GM13976 (cell line): ENCODE results near the gene CAPN10.

Experiments used
- DNase-seq: peaks from one replicate; pipeline ENCODE4 v3.0.0; 2012; ENCODE audit warnings: low spot score
- in situ Hi-C: fragments of 300-500 bp; cut with MboI; formaldehyde crosslinking; loops from one replicate; pipeline ENCODE4 v1.12.0; 2022; ENCODE audit warnings: low sequenced_read_pairs, mixed read lengths, inconsistent platforms; ENCODE audit not compliant: unreplicated experiment
- TF ChIP-seq, protein P1 (sequence below): IDR thresholded peaks from 2 replicates; pipeline ENCODE4 v1.5.1; 2012; ENCODE audit warnings: borderline replicate concordance, mild to moderate bottlenecking; ENCODE audit not compliant: insufficient read depth; ENCODE audit errors: extremely low read depth, missing control alignments, control extremely low read depth

CAPN10 gene

DNA sequence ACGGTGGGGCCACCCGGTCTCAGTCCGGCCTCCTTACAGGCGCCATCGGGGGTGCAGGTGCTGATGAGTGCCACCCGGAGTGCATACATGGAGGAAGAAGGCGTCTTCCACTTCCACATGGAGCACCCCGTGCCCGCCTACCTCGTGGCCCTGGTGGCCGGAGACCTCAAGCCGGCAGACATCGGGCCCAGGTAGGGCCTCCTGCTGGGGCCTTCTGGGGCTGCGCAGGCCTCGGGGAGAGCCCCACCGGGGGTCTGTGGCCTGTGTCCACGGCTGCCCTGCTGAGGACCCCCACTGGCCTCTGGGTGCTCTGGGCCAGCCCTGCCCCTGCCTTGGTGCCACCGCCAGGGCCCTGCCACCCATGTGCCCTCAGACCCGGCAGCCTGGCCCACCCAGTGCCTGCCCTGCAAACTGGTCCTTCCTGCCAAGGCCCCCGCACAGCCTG, 13.4 kb upstream of the CAPN10 start:
- in situ Hi-C loops: no loop called here
- TF ChIP-seq, protein P1, sequence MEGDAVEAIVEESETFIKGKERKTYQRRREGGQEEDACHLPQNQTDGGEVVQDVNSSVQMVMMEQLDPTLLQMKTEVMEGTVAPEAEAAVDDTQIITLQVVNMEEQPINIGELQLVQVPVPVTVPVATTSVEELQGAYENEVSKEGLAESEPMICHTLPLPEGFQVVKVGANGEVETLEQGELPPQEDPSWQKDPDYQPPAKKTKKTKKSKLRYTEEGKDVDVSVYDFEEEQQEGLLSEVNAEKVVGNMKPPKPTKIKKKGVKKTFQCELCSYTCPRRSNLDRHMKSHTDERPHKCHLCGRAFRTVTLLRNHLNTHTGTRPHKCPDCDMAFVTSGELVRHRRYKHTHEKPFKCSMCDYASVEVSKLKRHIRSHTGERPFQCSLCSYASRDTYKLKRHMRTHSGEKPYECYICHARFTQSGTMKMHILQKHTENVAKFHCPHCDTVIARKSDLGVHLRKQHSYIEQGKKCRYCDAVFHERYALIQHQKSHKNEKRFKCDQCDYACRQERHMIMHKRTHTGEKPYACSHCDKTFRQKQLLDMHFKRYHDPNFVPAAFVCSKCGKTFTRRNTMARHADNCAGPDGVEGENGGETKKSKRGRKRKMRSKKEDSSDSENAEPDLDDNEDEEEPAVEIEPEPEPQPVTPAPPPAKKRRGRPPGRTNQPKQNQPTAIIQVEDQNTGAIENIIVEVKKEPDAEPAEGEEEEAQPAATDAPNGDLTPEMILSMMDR: no peak
- no peak for DNase-seq

DNA sequence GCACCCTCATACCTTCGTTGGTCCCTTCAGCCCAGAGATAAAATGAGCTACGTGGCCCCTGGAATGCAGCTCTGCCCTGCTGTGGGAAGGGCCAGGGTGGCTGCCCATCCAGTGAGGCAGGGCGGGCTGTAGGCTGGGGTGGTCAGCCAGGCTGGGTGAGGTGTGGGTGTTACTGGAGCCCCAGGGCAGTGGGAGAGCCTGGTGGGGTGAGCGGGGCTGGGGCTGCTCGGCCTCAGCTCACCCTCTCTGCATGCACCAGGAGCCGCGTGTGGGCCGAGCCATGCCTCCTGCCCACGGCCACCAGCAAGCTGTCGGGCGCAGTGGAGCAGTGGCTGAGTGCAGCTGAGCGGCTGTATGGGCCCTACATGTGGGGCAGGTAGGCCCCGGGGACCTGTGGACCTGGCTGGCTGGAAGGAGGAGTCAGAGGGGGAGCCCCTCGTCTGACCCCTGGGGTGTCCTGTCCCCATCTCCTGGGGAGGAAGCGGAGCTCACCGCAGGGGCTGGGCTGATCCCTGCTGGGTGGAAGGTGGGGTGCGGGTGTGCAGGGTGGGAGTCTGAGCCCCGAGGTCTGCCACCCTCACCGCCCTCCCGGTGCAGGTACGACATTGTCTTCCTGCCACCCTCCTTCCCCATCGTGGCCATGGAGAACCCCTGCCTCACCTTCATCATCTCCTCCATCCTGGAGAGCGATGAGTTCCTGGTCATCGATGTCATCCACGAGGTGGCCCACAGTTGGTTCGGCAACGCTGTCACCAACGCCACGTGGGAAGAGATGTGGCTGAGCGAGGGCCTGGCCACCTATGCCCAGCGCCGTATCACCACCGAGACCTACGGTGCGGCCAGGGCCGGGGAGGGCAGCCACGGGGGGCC, 12.8 kb upstream of the CAPN10 start:
- in situ Hi-C loops: no loop called here
- TF ChIP-seq, protein P1: no peak
- DNase-seq: no peak

DNA sequence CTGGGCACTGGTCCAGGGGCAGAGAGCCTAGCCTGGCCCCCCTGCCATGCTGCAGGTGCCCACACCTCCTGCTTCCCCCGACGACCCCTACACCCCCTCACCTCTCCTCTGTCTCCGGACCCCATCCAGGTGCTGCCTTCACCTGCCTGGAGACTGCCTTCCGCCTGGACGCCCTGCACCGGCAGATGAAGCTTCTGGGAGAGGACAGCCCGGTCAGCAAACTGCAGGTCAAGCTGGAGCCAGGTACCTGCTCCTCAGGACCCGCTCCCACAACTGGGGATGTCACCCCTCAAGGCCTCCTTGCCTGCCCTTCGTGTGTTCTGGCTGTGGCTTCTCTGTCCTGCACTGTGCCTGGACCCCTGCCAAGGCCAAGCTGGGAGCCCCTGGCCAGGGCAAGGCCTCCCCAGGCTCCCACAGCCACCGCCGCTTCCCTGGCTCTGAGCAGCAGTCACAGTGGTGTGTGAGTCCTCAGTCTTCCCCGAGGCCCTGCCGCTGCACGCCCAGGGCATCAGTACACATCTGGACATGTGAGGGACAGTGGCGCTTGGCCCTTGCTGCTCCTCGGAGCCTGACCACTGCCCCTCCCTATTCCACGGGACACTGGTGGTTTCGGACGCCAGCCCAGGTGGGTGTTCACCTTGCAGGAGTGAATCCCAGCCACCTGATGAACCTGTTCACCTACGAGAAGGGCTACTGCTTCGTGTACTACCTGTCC, 12.0 kb upstream of the CAPN10 start:
- TF ChIP-seq, protein P1: no peak
- in situ Hi-C loops: no loop called here
- no peak for DNase-seq

DNA sequence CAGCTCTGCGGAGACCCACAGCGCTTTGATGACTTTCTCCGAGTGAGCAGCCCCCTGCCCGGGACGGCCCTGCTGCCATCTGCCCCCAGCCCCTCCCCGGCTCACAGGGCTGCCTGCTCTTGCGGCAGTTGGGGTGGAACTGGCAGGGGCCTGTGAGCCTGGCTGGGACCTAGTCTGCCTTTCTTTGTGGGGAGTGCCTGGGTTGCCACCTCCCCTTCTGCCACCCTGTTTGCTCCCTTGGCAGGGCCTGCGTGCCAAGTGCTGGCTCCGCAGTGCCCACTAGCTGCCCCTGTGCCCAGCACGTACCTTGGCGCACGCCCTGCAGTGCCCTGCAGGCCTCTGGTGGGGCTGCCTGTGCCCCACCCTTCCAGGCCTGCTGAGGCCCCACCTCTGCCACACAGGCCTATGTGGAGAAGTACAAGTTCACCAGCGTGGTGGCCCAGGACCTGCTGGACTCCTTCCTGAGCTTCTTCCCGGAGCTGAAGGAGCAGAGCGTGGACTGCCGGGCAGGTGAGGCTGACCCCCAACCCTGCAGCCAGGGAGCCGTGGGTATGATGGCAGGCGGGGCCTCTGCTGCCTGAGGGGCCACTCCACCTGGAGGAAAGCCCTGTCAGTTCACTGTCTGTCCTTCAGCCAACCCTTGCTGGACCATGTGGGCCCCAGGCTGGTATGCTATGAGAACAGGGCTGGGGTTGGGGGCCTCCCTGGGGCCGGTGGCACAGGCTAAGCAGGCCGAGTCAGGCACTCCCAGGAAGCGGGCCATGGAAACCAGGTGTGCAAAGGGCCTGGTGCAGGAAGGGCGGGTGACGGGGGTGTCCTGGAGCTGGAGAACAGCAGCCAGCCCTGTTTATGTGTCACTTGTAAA, 11.2 kb upstream of the CAPN10 start:
- TF ChIP-seq, protein P1: no peak
- no peak for DNase-seq
- in situ Hi-C loops: no loop called here

DNA sequence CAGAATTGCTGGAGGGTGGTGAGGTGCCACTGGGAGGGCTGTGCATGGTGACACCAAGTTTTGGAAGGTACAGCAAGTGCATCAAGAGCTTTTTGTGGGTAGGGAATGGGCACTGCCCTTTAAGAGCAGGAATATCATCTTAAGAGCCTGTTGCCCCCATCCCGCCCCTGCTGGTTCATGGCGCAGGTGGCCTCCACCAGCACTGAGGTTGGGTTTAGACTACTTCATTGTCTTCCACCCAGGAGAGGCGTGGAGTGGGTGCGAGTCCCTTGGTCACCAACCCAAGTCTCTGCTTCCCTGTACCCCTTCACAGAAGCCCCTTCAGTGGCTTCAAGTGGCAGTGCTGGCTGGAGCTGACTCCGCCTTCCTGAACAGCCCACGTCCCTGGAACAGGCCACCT, 10.5 kb upstream of the CAPN10 start:
- TF ChIP-seq, protein P1: no peak
- no peak for DNase-seq
- in situ Hi-C loops: no loop called here

DNA sequence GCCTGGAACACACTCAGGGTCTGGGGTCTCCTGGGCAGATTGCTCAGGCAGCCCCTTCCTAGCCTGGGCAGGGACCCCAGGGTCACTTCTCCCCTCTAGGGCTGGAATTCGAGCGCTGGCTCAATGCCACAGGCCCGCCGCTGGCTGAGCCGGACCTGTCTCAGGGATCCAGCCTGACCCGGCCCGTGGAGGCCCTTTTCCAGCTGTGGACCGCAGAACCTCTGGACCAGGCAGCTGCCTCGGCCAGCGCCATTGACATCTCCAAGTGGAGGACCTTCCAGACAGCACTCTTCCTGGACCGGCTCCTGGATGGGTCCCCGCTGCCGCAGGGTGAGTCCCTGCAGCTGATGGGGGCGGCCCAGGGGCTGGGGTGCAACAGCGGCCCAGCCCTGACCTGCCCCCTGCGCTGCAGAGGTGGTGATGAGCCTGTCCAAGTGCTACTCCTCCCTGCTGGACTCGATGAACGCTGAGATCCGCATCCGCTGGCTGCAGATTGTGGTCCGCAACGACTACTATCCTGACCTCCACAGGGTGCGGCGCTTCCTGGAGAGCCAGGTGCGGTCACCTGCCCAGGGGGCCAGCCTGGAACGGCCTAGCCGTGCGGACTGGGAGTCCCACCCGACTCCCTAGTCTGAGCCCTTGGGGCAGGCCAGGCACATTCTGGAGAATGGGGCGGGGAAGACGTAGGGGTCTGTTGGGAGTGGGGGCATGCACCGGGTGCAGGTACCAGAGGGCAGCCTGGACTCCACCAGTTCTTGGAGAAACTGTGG, 9.9 kb upstream of the CAPN10 start:
- in situ Hi-C loops: no loop called here
- no peak for DNase-seq

More for the DNA sequence above, 9.9 kb upstream of the CAPN10 start:
- TF ChIP-seq, protein P1: no peak
